Left hindlimb (tissue), 1 donor: Measurements from ENCODE around the gene ROM1.
A peak's percentile ranks its signal among the peaks of the same experiment; 100 is the strongest.
"Not testable (repeated sequence)": the region's sequence is repeated elsewhere in the genome, so short reads cannot be mapped to it uniquely, and the experiment has no call there.

Experiments used
- DNase-seq: peaks from one replicate; pipeline ENCODE4 v3.0.0-alpha.2; 2018

Gene ROM1, protein sequence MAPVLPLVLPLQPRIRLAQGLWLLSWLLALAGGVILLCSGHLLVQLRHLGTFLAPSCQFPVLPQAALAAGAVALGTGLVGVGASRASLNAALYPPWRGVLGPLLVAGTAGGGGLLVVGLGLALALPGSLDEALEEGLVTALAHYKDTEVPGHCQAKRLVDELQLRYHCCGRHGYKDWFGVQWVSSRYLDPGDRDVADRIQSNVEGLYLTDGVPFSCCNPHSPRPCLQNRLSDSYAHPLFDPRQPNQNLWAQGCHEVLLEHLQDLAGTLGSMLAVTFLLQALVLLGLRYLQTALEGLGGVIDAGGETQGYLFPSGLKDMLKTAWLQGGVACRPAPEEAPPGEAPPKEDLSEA

DNA sequence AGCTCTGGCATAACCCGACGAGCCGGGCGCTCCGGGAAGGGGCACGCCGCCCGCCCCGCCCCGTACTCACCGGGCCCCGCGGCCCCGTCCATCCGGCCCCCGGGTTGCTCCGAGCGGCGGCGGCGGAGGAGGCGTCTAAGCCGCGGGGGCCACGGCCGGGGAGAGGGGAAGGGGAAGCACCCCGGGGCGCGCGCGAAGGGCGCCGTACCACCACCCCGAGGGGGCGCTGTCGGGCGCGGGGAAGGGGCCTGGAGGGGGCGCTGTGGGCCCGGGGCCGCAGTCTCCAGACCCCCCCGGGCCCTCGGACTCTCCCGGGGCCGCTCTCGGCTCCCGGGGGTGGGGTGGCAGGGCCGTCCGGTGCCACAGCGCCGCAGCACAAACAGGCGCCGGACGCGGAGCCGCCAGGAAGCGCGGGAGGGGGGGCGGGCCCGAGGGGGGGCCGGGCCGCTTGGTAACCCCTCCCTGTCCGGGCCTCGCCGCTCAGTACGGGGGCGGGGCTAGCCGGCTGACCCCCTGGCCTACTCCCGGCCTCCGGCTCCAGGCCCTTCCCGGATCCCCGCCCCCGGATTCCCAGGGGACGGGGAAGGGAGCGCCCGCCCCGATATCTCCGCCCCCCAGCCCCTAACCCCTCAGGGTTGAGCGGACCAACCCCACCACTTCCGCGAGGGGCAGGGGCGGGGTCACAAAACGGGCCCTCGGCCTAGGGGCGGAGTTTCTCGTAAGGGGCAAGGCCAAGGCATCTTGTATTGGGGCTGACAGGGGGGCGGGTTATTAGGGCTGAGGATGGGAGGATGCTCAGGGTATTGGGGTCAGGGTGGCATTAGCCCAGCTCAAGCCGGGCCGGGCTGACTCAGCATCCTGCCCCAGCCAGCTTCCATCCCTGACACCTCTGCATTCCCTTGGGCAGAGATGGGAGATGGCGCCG lies at the start of gene ROM1, which contains the start of gene EML3:
Gene ROM1 (plus strand): TSS at position 892 of the 925 bp plus-strand sequence. CDS start 25 bp downstream, at position 917.
Gene EML3 (minus strand): TSS at position 410 of the 925 bp plus-strand sequence. CDS start 318 bp downstream, at position 92.
- peak; percentile 95 for DNase-seq

- no peak for DNase-seq
Measured at GRCh38 chr11:62565100-62565802, 47.8 kb upstream of the ROM1 start.

- no peak for DNase-seq
Measured at GRCh38 chr11:62566247-62566646, 46.8 kb upstream of the ROM1 start.

GRCh38 chr11:62567018-62567633 lies 45.9 kb upstream of the ROM1 start:
- DNase-seq, result no peak

GRCh38 chr11:62569611-62570010 lies 43.4 kb upstream of the ROM1 start:
- no peak for DNase-seq

DNA sequence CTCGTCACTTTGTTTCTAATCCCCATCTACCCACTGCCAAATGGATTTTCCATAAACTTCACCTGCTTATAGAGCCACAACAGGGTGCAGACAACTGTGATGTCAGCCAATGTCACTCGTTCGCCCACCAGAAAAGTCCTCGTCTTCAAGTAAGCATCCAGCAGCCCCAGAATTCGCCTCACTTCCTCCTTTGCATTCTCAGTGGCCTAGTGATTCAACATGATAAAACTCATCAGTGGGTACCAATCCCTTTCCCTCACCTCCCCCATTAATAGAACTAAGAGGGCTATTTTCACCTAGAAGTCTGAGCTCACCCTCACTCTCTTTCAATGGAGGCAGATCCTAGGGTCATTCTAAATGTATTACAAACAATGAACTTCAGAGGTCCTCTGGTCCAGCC lies 42.2 kb upstream of the ROM1 start:
- not testable (repeated sequence) for DNase-seq

DNA sequence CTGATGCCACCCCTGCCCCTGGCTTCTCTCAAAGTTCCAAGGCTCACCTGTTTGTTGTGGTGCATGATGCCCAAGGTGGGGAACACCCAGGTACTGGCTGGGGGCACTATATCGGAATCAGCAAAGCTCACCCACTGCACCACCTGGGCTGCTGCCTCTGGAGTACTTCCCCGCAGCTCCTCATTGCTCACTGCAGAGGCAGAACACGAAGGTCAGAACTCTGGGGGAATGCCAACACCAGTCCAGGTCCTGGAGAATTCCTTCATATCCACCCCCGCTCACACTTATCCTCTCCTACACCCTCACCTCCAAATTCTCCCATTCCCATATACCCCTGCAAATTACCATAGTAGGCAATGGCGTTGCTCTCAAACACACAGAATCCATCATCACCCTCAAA lies 41.6 kb upstream of the ROM1 start:
- not testable (repeated sequence) for DNase-seq

GRCh38 chr11:62572431-62572830 lies 40.6 kb upstream of the ROM1 start:
- DNase-seq, result no peak

DNA sequence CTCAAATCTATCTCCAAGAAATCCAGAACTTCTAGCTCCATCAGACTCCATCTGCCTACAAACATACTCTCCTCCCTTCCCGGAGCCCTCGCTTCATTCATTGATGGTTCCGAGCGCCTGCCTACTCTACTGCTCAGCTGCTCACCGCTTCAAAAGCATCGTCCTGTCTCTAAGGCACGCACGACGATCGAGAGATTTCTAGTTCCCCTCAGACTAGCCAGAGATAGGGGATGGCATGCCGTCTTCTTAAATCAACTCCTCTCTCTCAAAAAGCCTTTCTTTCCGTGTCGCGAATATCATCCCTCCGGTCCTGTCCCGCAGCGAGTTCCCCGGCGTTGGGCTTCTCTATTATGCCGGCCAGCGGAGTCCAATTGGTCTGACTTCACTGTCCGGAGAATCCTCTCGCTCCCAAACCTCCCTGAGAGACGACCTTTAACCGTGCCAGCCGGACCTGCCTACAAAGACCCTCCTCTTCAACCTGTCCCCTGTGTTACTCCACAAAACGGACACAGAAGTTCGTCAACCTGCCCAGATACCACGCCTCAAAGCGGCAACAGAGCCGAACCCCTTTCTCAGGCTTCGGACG lies 40.0 kb upstream of the ROM1 start:
- no peak for DNase-seq

- DNase-seq, result peak; percentile 100
Measured at GRCh38 chr11:62573592-62574362, 39.3 kb upstream of the ROM1 start, which contains the start of gene EEF1G. TSS of gene EEF1G (minus strand) at chr11:62573891. CDS start at chr11:62573842, 49 bp downstream.

GRCh38 chr11:62574363-62575071 lies 38.5 kb upstream of the ROM1 start:
- DNase-seq, result peak; percentile 69

- no peak for DNase-seq
Measured at GRCh38 chr11:62575156-62575555, 37.9 kb upstream of the ROM1 start.

GRCh38 chr11:62575837-62576236 lies 37.2 kb upstream of the ROM1 start:
- DNase-seq, result no peak

GRCh38 chr11:62577046-62577714 lies 35.9 kb upstream of the ROM1 start:
- DNase-seq, result no peak

GRCh38 chr11:62578541-62578940 lies 34.5 kb upstream of the ROM1 start:
- no peak for DNase-seq

GRCh38 chr11:62579252-62579651 lies 33.8 kb upstream of the ROM1 start:
- no peak for DNase-seq

GRCh38 chr11:62580959-62581715 lies 31.9 kb upstream of the ROM1 start:
- DNase-seq, result no peak

DNA sequence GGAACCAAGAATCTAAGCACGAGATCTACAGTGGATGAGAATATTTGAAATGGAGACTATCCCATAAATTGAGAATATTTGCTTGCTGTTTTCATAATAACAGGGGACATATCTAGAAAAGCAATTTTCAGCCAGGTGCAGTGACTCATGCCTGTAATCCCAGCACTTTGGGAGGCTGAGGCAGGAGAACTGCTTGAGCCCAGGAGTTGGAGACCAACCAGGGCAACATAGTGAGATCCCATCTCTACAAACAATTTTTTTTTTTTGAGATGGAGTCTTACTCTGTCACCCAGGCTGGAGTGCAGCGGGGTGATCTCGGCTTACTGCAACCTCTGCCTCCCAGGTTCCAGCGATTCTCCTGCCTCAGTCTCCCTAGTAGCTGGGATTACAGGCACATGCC lies 31.3 kb upstream of the ROM1 start:
- not testable (repeated sequence) for DNase-seq

DNA sequence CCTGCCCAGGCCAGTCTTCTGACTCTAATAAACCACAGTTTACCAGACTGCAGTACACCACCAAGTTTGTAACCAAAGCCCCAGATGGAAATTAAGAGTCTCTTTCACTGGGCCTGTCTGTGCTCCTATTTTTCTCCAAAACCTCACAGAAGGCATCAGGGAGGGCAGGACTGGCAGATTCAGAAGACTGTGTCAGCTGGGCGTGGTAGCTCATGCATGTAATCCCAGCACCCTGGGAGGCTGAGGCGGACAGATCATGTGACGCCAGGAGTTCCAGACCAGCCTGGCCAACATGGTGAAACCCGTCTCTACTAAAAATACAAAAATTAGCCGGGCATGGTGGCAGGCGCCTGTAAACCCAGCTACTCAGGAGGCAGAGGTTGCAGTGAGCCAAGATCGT lies 27.7 kb upstream of the ROM1 start:
- not testable (repeated sequence) for DNase-seq
